H9 (cell line): ENCODE results near the gene TRPV3. TPM values are rescaled to one million over a fixed set of nuclear protein-coding genes. Genes with fewer than 3 reads are reported as not detected.

Experiments
- DNase-seq: peaks from one replicate; pipeline ENCODE4 v3.0.0-alpha.2; 2017
- H2AFZ ChIP-seq: one replicate; pipeline ENCODE4 v1.6.1; 2013; ENCODE audit warnings: mild to moderate bottlenecking, low read length, control low read depth, moderate library complexity
- H2AK5ac ChIP-seq: 2 replicates; pipeline ENCODE4 v1.6.1; 2013; ENCODE audit warnings: low read length, control low read depth, mixed read lengths; ENCODE audit not compliant: insufficient read length
- H2BK120ac ChIP-seq: one replicate; pipeline ENCODE4 v1.6.1; 2013; ENCODE audit warnings: low read depth, mild to moderate bottlenecking, low read length, control low read depth, inconsistent platforms; ENCODE audit not compliant: poor library complexity, severe bottlenecking
- H2BK12ac ChIP-seq: 2 replicates; pipeline ENCODE4 v1.6.1; 2013; ENCODE audit warnings: low read length, control low read depth, mixed read lengths, low read depth; ENCODE audit not compliant: insufficient read length
- H2BK15ac ChIP-seq: 2 replicates; pipeline ENCODE4 v1.6.1; 2013; ENCODE audit warnings: low read depth, low read length, control low read depth
- H2BK20ac ChIP-seq: one replicate; pipeline ENCODE4 v1.6.1; 2013; ENCODE audit warnings: low read depth, mild to moderate bottlenecking, low read length, control low read depth, inconsistent platforms; ENCODE audit not compliant: poor library complexity, severe bottlenecking
- H2BK5ac ChIP-seq: 2 replicates; pipeline ENCODE4 v1.6.1; 2013; ENCODE audit warnings: low read length, control low read depth, mixed read lengths; ENCODE audit not compliant: insufficient read length
- H3K14ac ChIP-seq: 2 replicates; pipeline ENCODE4 v1.6.1; 2013; ENCODE audit warnings: low read length, control low read depth; ENCODE audit not compliant: insufficient read depth
- H3K18ac ChIP-seq: 2 replicates; pipeline ENCODE4 v1.6.1; 2013; ENCODE audit warnings: low read depth, mild to moderate bottlenecking, mixed read lengths, low read length, control low read depth; ENCODE audit not compliant: insufficient read length
- H3K23ac ChIP-seq: 2 replicates; pipeline ENCODE4 v1.6.1; 2013; ENCODE audit warnings: low read length, control low read depth, mixed read lengths, low read depth; ENCODE audit not compliant: insufficient read length
- H3K23me2 ChIP-seq: 2 replicates; pipeline ENCODE4 v1.6.1; 2013; ENCODE audit warnings: low read depth, mild to moderate bottlenecking, mixed read lengths, low read length, control low read depth; ENCODE audit not compliant: insufficient read length, poor library complexity, severe bottlenecking
- H3K27ac ChIP-seq: 2 replicates; pipeline ENCODE4 v1.5.1; 2013; ENCODE audit warnings: low read length, control low read depth, mixed read lengths, low read depth; ENCODE audit not compliant: insufficient read length
- H3K27me3 ChIP-seq: 2 replicates; pipeline ENCODE4 v1.6.1; 2013; ENCODE audit warnings: low read length, control low read depth, inconsistent platforms; ENCODE audit not compliant: insufficient read depth
- H3K4ac ChIP-seq: 2 replicates; pipeline ENCODE4 v1.6.1; 2013; ENCODE audit warnings: low read depth, mild to moderate bottlenecking, control low read depth, inconsistent platforms, low read length, moderate library complexity
- H3K4me1 ChIP-seq: 2 replicates; pipeline ENCODE4 v1.6.1; 2013; ENCODE audit warnings: low read length, control low read depth, inconsistent platforms; ENCODE audit not compliant: insufficient read depth
- H3K4me2 ChIP-seq: 2 replicates; pipeline ENCODE4 v1.6.1; 2013; ENCODE audit warnings: low read length, control low read depth, mixed read lengths; ENCODE audit not compliant: insufficient read length, insufficient read depth
- H3K56ac ChIP-seq: 2 replicates; pipeline ENCODE4 v1.6.1; 2013; ENCODE audit warnings: low read depth, mild to moderate bottlenecking, mixed read lengths, low read length, control low read depth; ENCODE audit not compliant: insufficient read length
- H3K79me1 ChIP-seq: 2 replicates; pipeline ENCODE4 v1.6.1; 2013; ENCODE audit warnings: low read depth, mild to moderate bottlenecking, moderate library complexity, low read length, control low read depth, inconsistent platforms; ENCODE audit not compliant: insufficient read depth, poor library complexity, severe bottlenecking
- H3K79me2 ChIP-seq: 2 replicates; pipeline ENCODE4 v1.6.1; 2013; ENCODE audit warnings: low read length, control low read depth, inconsistent platforms; ENCODE audit not compliant: insufficient read depth
- H3K9ac ChIP-seq: 2 replicates; pipeline ENCODE4 v1.6.1; 2013; ENCODE audit warnings: low read length, control low read depth, mixed read lengths; ENCODE audit not compliant: insufficient read length; ENCODE audit errors: extremely low read depth
- H3K9me3 ChIP-seq: one replicate; pipeline ENCODE4 v1.6.1; 2013; ENCODE audit warnings: low read depth, low read length, inconsistent platforms; ENCODE audit not compliant: control insufficient read depth
- H3T11ph ChIP-seq: one replicate; pipeline ENCODE4 v1.6.1; 2013; ENCODE audit warnings: mild to moderate bottlenecking, low read length, control low read depth, inconsistent platforms
- H4K20me1 ChIP-seq: one replicate; pipeline ENCODE4 v1.6.1; 2013; ENCODE audit not compliant: control insufficient read depth, insufficient read length, insufficient read depth
- H4K5ac ChIP-seq: 2 replicates; pipeline ENCODE4 v1.6.1; 2013; ENCODE audit warnings: low read depth, mild to moderate bottlenecking, mixed read lengths, low read length, control low read depth; ENCODE audit not compliant: insufficient read length
- H4K8ac ChIP-seq: replicated peaks from 2 replicates; pipeline ENCODE4 v1.6.1; 2013; ENCODE audit warnings: low read length, control low read depth, mixed read lengths, low read depth; ENCODE audit not compliant: insufficient read length
- H4K91ac ChIP-seq: 2 replicates; pipeline ENCODE4 v1.6.1; 2013; ENCODE audit warnings: low read depth, mild to moderate bottlenecking, moderate library complexity, mixed read lengths, low read length, control low read depth; ENCODE audit not compliant: insufficient read length
- H3K27ac Mint-ChIP-seq, 3 experiments: 2 replicates in 2 of 3; 3 replicates in 1 of 3; pipeline ENCODE4 v1.8.0; 2020 to 2021; ENCODE audit warnings: mixed read lengths in 3 of 3, mild to moderate bottlenecking in 1 of 3, moderate library complexity in 1 of 3
- H3K27me3 Mint-ChIP-seq: 2 replicates; pipeline ENCODE4 v1.8.0; 2021; ENCODE audit warnings: low read depth, mild to moderate bottlenecking, moderate library complexity, mixed read lengths
- H3K36me3 Mint-ChIP-seq, 3 experiments: 2 replicates in 2 of 3; 3 replicates in 1 of 3; pipeline ENCODE4 v1.8.0; 2020 to 2021; ENCODE audit warnings: low read depth in 3 of 3, mixed read lengths in 3 of 3; ENCODE audit not compliant: insufficient read depth in 1 of 3
- H3K4me1 Mint-ChIP-seq, 2 experiments: 2 replicates each; pipeline ENCODE4 v1.8.0; 2020; ENCODE audit warnings: mixed read lengths in 2 of 2
- H3K4me3 Mint-ChIP-seq, 2 experiments: 2 replicates in 1 of 2; 3 replicates in 1 of 2; pipeline ENCODE4 v1.8.0; 2020 to 2021; ENCODE audit warnings: mild to moderate bottlenecking in 2 of 2, mixed read lengths in 2 of 2, moderate library complexity in 1 of 2
- H3K9me3 Mint-ChIP-seq, 2 experiments: 2 replicates in 1 of 2; 3 replicates in 1 of 2; pipeline ENCODE4 v1.8.0; 2020; ENCODE audit warnings: mild to moderate bottlenecking in 2 of 2, mixed read lengths in 2 of 2, moderate library complexity in 1 of 2
- WGBS: extraction: QIAGEN DNeasy Blood & Tissue Kit; methylation state at CpG from one replicate; pipeline ENCODE4 v1.1.7; 2013; ENCODE audit warnings: missing lambda C conversion rate, low lambda C conversion rate, mixed read lengths; ENCODE audit not compliant: insufficient read length; ENCODE audit errors: extremely low coverage; 5-methylcytosine and 5-hydroxymethylcytosine counted together
- total RNA-seq: library from RNA; stranded (reverse); gene quantifications from 2 replicates; pipeline ENCODE4 v1.2.1, GENCODE V29; 2021
- TF ChIP-seq, protein P1 (sequence below): fragments of 200-600 bp; sonication (generic); conservative IDR thresholded peaks from 3 replicates; pipeline ENCODE4 v1.8.0; 2021; ENCODE audit warnings: antibody characterized with exemption, mild to moderate bottlenecking

The TRPV3 gene
- total RNA-seq, 1 experiment from 2014 or later: 0.63 TPM

DNA sequence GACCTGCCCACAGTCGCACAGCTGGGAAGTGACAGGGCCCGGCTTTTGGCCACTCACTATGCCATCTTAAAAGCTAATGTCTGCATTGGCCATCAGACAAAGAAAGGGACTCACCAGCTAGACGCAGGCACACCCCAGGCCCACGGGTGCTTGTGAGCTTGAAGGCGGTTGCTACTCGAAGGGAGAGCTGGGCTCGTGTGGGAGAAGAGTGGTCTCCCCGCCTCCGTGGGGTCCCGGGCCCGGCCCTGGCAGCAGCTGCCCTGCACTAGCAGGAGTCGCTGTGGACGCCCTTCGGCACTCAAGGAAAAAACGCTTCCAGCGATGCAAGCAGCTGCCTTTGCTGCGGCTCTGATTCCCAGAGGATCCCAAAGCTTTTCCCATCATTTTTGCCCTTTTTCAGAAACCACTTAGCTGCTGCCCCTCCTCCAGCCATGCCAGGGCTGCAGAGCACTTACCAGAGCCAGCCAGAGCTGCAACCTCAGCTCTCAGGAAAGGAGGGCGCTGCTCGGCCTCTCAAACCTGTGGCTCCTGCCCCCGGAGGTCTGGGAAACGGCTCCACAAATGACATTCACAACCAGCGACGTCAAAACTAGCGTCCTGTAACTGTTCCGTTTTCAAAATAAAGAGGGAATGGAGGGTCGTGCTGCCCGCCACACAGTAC lies 39.3 kb upstream of the TRPV3 start:
- peaks cover 2% of the 10 kb centered on the region in 2 experiments; a peak in 3 of 4 replicates for H3K4me1 Mint-ChIP-seq

More for the DNA sequence above, 39.3 kb upstream of the TRPV3 start:
- no peak overlapping the region for H3K56ac ChIP-seq
- H2AK5ac ChIP-seq: no peak overlapping the region
- H2BK15ac ChIP-seq: no peak overlapping the region
- H3K79me1 ChIP-seq: no peaks in the 10 kb centered on the region
- WGBS: no CpG with 5 or more reads among the region's 27 CpGs
- no peak overlapping the region for H2AFZ ChIP-seq
- no peaks in the 10 kb centered on the region for H3K79me2 ChIP-seq
- H3K27me3 ChIP-seq: no peaks in the 10 kb centered on the region
- no peak overlapping the region for H4K5ac ChIP-seq
- no peak overlapping the region for H3K9ac ChIP-seq
- TF ChIP-seq, protein P1, sequence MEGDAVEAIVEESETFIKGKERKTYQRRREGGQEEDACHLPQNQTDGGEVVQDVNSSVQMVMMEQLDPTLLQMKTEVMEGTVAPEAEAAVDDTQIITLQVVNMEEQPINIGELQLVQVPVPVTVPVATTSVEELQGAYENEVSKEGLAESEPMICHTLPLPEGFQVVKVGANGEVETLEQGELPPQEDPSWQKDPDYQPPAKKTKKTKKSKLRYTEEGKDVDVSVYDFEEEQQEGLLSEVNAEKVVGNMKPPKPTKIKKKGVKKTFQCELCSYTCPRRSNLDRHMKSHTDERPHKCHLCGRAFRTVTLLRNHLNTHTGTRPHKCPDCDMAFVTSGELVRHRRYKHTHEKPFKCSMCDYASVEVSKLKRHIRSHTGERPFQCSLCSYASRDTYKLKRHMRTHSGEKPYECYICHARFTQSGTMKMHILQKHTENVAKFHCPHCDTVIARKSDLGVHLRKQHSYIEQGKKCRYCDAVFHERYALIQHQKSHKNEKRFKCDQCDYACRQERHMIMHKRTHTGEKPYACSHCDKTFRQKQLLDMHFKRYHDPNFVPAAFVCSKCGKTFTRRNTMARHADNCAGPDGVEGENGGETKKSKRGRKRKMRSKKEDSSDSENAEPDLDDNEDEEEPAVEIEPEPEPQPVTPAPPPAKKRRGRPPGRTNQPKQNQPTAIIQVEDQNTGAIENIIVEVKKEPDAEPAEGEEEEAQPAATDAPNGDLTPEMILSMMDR: 0 out of 3 replicates have a peak, but pooled peaks have one; percentile 10
- no peak overlapping the region for H4K8ac ChIP-seq
- no peaks in the 10 kb centered on the region for H3K23me2 ChIP-seq
- no peaks in the 10 kb centered on the region for H4K20me1 ChIP-seq
- no peak overlapping the region for H2BK5ac ChIP-seq
- Mint-ChIP-seq H3K9me3 (no peaks in the 10 kb centered on the region), H3K27ac (peak overlapping the region in 2 of 3 experiments; percentile 68 to 73; a peak in 1 of 7 replicates), H3K4me3 (no peak overlapping the region), H3K36me3 (peaks cover 0 to 4% (median 0%) of the 10 kb centered on the region in 3 experiments; a peak in 2 of 7 replicates), H3K27me3 (no peaks in the 10 kb centered on the region)
- H3K14ac ChIP-seq: no peak overlapping the region; the same call in 1 of the 2 replicates
- H2BK20ac ChIP-seq: no peak overlapping the region
- H2BK12ac ChIP-seq: no peak overlapping the region
- no peak overlapping the region for H3K27ac ChIP-seq
- DNase-seq: no peak
- no peaks in the 10 kb centered on the region for H3K4me1 ChIP-seq
- no peak overlapping the region for H3T11ph ChIP-seq
- H3K18ac ChIP-seq: no peak overlapping the region
- H3K9me3 ChIP-seq: no peaks in the 10 kb centered on the region
- no peak overlapping the region for H2BK120ac ChIP-seq
- H3K4me2 ChIP-seq: no peak overlapping the region
- no peak overlapping the region for H3K23ac ChIP-seq
- H3K4ac ChIP-seq: no peak overlapping the region
- no peak overlapping the region for H4K91ac ChIP-seq
